ENCODE data around the gene HSPA13. TPM values are rescaled to one million over a fixed set of nuclear protein-coding genes. Genes with fewer than 3 reads are reported as not detected.

HSPA13 gene
- total and polyA plus RNA-seq, 2 experiments from 2014 or later, result 17.7 to 39.0 TPM

DNA sequence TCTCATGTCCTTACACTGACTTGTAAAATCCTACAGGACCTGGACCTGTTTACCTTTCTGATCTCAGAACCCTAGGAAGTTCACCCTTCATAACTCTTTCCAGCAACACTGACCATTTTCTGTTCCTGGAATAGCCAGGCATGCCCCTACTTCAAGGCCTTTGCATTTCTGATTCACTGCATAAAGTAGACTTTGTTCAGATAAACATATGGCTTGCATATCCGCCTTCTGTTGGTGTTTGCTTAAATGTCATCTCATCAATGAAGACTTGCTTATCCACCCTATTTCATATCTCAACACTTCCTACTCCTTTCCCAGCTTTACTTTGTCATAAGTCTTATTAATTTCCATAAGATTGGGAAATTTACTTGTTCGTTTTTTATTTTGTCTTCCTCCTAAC, 57.4 kb downstream of the HSPA13 start:
- Histone ChIP-seq H3K9me2 (ENCODE audit: insufficient read depth) (no peaks in the 10 kb centered on the region; the same call in 1 of the 2 replicates), H3K79me2 (replicated peaks; ENCODE audit: insufficient read depth) (no peaks in the 10 kb centered on the region), H3K27ac (ENCODE audit: low read depth) (no peak overlapping the region), H3K4me1 (ENCODE audit: insufficient read depth) (no peaks in the 10 kb centered on the region), H3K4me3 (no peak overlapping the region), H3K4me2 (no peak overlapping the region), H3K36me3 (ENCODE audit: insufficient read depth) (no peaks in the 10 kb centered on the region), H2AFZ (no peak overlapping the region), H3F3A (replicated peaks; ENCODE audit: low read depth) (no peaks in the 10 kb centered on the region), H4K20me1 (replicated peaks; ENCODE audit: insufficient read depth) (no peaks in the 10 kb centered on the region), H3K27me3 (ENCODE audit: insufficient read depth) (no peaks in the 10 kb centered on the region)
- no peaks in the 10 kb centered on the region; the same call in 2 of the 3 replicates for H3K9me3 Mint-ChIP-seq
- H3K4me1 Mint-ChIP-seq, result no peaks in the 10 kb centered on the region
- no peak for ATAC-seq
- H3K27ac Mint-ChIP-seq, result no peak overlapping the region
- DNase-seq (ENCODE audit: low spot score), result no peak
- H3K4me3 Mint-ChIP-seq, result no peak overlapping the region
- peaks cover 2% of the 10 kb centered on the region for H3K27me3 Mint-ChIP-seq (ENCODE audit: insufficient read depth, low read depth, poor library complexity)
- H3K36me3 Mint-ChIP-seq (ENCODE audit: low read depth), result no peaks in the 10 kb centered on the region
- TF ChIP-seq NANOG (IDR thresholded peaks at IDR 0.05; ENCODE audit: borderline replicate concordance) (no peak), EZH2 (IDR thresholded peaks at IDR 0.05; ENCODE audit: low read depth, unreplicated experiment) (no peak)
- TF ChIP-seq, protein P1, sequence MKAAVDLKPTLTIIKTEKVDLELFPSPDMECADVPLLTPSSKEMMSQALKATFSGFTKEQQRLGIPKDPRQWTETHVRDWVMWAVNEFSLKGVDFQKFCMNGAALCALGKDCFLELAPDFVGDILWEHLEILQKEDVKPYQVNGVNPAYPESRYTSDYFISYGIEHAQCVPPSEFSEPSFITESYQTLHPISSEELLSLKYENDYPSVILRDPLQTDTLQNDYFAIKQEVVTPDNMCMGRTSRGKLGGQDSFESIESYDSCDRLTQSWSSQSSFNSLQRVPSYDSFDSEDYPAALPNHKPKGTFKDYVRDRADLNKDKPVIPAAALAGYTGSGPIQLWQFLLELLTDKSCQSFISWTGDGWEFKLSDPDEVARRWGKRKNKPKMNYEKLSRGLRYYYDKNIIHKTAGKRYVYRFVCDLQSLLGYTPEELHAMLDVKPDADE (IDR thresholded peaks at IDR 0.05), result no peak

Other genes starting within 250 kb of the HSPA13 start
- gene LIPI, start 172.2 kb downstream of the HSPA13 start, total RNA-seq (2014; rRNA removed; shearing (Covaris generic)), result not detected in 2 replicates
- gene LIPI, start 172.2 kb downstream of the HSPA13 start, polyA plus RNA-seq (2016; fragmentation: Nextera tagmentation; extraction: Ambion mirVana), result not detected in 2 replicates
- 6.8 and 8.3 TPM in 2 replicates for gene RBM11, start 167.0 kb downstream of the HSPA13 start, total RNA-seq (2014; rRNA removed; shearing (Covaris generic))
- 6.3 TPM in 2 replicates for gene RBM11, start 167.0 kb downstream of the HSPA13 start, polyA plus RNA-seq (2016; fragmentation: Nextera tagmentation; extraction: Ambion mirVana)
- 2.0 and 3.2 TPM in 2 replicates for gene SAMSN1, start 163.2 kb upstream of the HSPA13 start, total RNA-seq (2014; rRNA removed; shearing (Covaris generic))
- 5.4 and 7.9 TPM in 2 replicates for gene SAMSN1, start 163.2 kb upstream of the HSPA13 start, polyA plus RNA-seq (2016; fragmentation: Nextera tagmentation; extraction: Ambion mirVana)